Measurements from ENCODE around the gene WNT9B.

Gene WNT9B

DNA sequence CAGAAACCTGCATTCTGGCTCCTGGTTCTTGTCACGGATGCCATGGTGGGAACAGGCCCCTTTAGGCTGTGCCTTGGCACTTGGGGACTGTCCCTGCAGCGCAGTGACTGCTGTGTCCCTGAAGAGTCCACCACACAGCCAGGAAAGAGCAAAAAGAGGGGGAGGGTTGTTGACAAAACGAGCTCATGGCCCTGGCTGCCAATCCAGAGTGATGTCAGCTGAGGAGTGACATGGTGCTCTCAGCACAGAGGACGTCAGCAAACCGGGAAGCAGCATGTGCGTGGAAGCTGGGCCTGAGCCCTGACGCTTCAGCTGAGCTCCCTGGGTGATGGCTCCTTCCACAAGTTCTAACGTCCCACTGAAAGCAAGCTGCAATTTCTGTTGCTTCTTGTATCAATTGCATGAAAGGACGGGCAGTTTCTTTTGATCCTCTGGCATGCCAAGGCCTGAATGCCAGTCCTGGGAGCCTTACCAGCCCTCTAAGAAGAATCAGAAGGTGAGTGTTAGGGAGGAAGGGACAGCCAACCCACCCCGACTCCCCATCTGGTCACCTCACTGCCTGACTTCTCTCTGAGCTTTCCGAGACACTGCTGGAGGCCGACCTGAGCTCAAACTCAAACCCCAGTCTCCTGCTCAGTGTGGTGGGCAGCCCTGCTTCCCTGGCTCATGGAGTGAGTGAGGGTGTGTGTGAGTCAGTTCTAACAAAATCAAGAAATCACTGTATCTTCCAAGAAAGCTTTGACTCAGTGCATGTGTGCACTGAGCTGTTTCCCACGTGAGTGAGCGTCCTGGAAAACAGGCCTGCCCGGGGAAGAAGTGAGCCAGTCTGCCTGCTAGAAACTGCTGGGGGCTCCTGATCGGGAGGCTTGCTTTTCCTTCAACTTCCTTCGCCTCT lies 18.2 kb upstream of the WNT9B start:
- no peak for TF ChIP-seq EGR1 (IDR thresholded peaks at IDR 0.05)
- TF ChIP-seq TAF1 (IDR thresholded peaks at IDR 0.05; ENCODE audit: low read depth): no peak
- no peak for TF ChIP-seq TEAD4 (IDR thresholded peaks at IDR 0.05)
- no peak for TF ChIP-seq YY1 (IDR thresholded peaks at IDR 0.05; ENCODE audit: low read depth)
- no peak for TF ChIP-seq TCF12 (IDR thresholded peaks at IDR 0.05; ENCODE audit: low read depth)
- TF ChIP-seq FOXM1 (IDR thresholded peaks at IDR 0.05; ENCODE audit: borderline replicate concordance, low read depth): no peak
- TF ChIP-seq, protein P1, sequence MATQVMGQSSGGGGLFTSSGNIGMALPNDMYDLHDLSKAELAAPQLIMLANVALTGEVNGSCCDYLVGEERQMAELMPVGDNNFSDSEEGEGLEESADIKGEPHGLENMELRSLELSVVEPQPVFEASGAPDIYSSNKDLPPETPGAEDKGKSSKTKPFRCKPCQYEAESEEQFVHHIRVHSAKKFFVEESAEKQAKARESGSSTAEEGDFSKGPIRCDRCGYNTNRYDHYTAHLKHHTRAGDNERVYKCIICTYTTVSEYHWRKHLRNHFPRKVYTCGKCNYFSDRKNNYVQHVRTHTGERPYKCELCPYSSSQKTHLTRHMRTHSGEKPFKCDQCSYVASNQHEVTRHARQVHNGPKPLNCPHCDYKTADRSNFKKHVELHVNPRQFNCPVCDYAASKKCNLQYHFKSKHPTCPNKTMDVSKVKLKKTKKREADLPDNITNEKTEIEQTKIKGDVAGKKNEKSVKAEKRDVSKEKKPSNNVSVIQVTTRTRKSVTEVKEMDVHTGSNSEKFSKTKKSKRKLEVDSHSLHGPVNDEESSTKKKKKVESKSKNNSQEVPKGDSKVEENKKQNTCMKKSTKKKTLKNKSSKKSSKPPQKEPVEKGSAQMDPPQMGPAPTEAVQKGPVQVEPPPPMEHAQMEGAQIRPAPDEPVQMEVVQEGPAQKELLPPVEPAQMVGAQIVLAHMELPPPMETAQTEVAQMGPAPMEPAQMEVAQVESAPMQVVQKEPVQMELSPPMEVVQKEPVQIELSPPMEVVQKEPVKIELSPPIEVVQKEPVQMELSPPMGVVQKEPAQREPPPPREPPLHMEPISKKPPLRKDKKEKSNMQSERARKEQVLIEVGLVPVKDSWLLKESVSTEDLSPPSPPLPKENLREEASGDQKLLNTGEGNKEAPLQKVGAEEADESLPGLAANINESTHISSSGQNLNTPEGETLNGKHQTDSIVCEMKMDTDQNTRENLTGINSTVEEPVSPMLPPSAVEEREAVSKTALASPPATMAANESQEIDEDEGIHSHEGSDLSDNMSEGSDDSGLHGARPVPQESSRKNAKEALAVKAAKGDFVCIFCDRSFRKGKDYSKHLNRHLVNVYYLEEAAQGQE (IDR thresholded peaks at IDR 0.05; ENCODE audit: low read depth): no peak

DNA sequence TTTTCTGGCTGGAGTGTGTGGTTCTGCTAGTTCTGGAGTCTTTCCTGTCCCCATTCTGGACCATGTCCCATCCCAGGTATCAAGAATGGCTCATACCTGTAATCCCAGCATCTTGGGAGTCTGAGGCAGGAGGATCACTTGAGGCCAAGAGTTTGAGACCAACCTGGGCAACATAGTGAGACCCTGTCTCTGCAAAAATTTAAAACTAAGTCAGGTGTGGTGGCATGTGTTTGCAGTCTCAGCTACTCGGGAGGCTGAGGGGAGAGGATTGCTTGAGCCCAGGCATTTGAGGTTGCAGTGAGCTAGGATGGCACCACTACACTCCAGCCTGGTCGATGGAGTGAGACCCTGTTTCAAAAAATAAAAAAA lies 17.6 kb upstream of the WNT9B start:
- TF ChIP-seq ZBTB7A (IDR thresholded peaks at IDR 0.05; ENCODE audit: low read depth) (no peak), FOXM1 (IDR thresholded peaks at IDR 0.05; ENCODE audit: borderline replicate concordance, low read depth) (no peak), CREB1 (IDR thresholded peaks at IDR 0.05; ENCODE audit: low read depth) (no peak), EP300 (IDR thresholded peaks at IDR 0.05; ENCODE audit: borderline replicate concordance) (no peak), CEBPB (IDR thresholded peaks at IDR 0.05) (no peak), RAD21 (IDR thresholded peaks at IDR 0.05; ENCODE audit: low read depth) (no peak), NFIC (IDR thresholded peaks at IDR 0.05) (no peak)
- TF ChIP-seq, protein P2, sequence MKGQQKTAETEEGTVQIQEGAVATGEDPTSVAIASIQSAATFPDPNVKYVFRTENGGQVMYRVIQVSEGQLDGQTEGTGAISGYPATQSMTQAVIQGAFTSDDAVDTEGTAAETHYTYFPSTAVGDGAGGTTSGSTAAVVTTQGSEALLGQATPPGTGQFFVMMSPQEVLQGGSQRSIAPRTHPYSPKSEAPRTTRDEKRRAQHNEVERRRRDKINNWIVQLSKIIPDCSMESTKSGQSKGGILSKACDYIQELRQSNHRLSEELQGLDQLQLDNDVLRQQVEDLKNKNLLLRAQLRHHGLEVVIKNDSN (IDR thresholded peaks at IDR 0.05): no peak

DNA sequence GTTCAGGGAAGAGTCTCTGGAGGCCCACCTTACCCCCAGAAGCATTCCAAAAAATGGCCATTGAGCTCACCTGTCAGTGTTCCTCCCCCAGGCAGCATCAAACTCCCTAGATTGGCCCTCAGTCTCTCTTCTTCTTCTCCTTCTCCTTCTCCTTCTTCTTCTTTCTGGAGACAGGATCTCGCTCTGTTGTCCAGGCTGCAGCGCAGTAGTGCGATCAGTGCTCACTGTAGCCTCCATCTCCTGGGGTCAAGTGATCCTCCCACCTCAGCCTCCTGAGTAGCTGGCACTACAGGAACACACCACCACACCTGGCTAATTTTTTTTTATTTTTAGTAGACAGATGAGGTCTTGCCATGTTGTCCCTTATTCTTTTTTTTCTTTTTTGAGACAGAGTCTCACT lies 16.5 kb upstream of the WNT9B start:
- TF ChIP-seq TEAD4 (IDR thresholded peaks at IDR 0.05) (no peak), ZBTB7A (IDR thresholded peaks at IDR 0.05; ENCODE audit: low read depth) (no peak), EP300 (IDR thresholded peaks at IDR 0.05; ENCODE audit: borderline replicate concordance) (no peak), YY1 (IDR thresholded peaks at IDR 0.05; ENCODE audit: low read depth) (no peak), EGR1 (IDR thresholded peaks at IDR 0.05) (no peak), CREB1 (IDR thresholded peaks at IDR 0.05; ENCODE audit: low read depth) (no peak), TCF12 (IDR thresholded peaks at IDR 0.05; ENCODE audit: low read depth) (no peak), TAF1 (IDR thresholded peaks at IDR 0.05; ENCODE audit: low read depth) (no peak), FOXM1 (IDR thresholded peaks at IDR 0.05; ENCODE audit: borderline replicate concordance, low read depth) (no peak), RAD21 (IDR thresholded peaks at IDR 0.05; ENCODE audit: low read depth) (no peak), CEBPB (IDR thresholded peaks at IDR 0.05) (no peak), NFIC (IDR thresholded peaks at IDR 0.05) (no peak)
- TF ChIP-seq, protein P1 (IDR thresholded peaks at IDR 0.05; ENCODE audit: low read depth): no peak
- TF ChIP-seq, protein P2 (IDR thresholded peaks at IDR 0.05): no peak
- TF ChIP-seq, protein P3, sequence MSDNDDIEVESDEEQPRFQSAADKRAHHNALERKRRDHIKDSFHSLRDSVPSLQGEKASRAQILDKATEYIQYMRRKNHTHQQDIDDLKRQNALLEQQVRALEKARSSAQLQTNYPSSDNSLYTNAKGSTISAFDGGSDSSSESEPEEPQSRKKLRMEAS (IDR thresholded peaks at IDR 0.05): no peak

DNA sequence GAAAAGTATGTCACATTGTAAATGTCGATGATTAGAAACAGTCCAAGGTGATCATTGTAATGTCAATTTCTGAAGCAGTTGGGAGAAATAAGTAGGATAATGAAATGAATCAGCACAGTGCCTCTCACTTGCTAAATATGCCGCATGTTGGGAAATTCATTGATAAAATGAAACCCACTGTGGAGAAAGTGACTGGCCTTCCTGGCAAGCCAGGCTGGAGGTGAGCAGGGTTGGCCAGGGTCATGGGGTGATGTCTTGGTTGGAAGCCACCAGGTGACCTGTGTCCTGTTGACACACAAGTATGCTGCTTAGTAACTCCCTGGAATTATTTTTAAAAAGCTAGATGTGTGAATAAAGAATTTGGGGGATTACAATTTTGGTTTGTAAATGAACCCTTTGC lies 14.9 kb upstream of the WNT9B start:
- TF ChIP-seq TEAD4 (IDR thresholded peaks at IDR 0.05): no peak
- TF ChIP-seq EGR1 (IDR thresholded peaks at IDR 0.05): no peak

DNA sequence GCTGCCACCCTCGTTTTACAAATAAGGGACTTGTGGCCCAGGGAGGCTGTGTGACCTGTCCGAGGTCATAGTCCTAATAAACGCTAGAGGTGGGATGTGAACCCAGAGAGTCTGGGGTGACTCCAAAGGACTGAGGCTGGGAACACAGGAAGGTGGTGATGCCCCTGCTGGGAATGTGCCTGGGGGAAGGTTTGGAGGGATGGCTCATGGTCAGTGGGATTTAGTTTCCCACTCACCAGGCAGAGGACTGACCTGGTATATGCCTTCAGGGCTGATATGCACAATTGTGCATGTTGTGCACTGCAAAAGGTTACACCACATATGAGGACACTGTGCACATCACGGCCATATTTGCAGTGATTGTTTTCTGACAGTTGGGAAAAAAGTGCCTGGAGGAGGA lies 13.9 kb upstream of the WNT9B start:
- TF ChIP-seq TAF1 (IDR thresholded peaks at IDR 0.05; ENCODE audit: low read depth): no peak

DNA sequence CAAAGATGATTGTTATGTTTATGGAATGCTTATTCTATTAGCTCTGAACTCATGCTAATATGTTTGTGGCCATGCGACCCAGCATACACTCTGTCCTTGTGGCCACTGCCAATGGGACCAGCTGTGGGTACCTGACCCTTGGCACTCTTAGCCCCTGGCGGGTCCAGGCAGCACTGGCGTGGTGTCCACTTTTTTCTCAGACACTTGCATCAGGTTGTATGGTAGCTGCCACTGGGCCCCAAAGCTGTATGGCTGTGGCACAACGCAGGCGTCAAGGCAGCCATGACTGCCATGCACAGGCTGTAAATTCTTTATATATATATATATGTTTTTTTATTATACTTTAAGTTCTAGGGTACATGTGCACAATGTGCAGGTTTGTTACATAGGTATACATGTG lies 12.2 kb upstream of the WNT9B start:
- TF ChIP-seq NFIC (IDR thresholded peaks at IDR 0.05) (no peak), TCF12 (IDR thresholded peaks at IDR 0.05; ENCODE audit: low read depth) (no peak), TEAD4 (IDR thresholded peaks at IDR 0.05) (no peak), TAF1 (IDR thresholded peaks at IDR 0.05; ENCODE audit: low read depth) (no peak), YY1 (IDR thresholded peaks at IDR 0.05; ENCODE audit: low read depth) (no peak), EP300 (IDR thresholded peaks at IDR 0.05; ENCODE audit: borderline replicate concordance) (no peak), RAD21 (IDR thresholded peaks at IDR 0.05; ENCODE audit: low read depth) (no peak), EGR1 (IDR thresholded peaks at IDR 0.05) (no peak), FOXM1 (IDR thresholded peaks at IDR 0.05; ENCODE audit: borderline replicate concordance, low read depth) (no peak)
- TF ChIP-seq, protein P2 (IDR thresholded peaks at IDR 0.05): no peak
- TF ChIP-seq, protein P3 (IDR thresholded peaks at IDR 0.05): no peak

Data from Ishikawa (cell line).